ENCODE measurements around the gene LGALS3.

LGALS3 gene

GRCh38 chr14:55180006-55180405, 51.0 kb downstream of the LGALS3 start:
- CTCF ChIA-PET: no interaction called here
- TF ChIP-seq YY2 (tag by site-specific recombination; IDR thresholded peaks at IDR 0.05) (no peak), ZNF221 (tag by site-specific recombination; IDR thresholded peaks at IDR 0.05; ENCODE audit: borderline replicate concordance) (no peak), ZBTB49 (tag by site-specific recombination; IDR thresholded peaks at IDR 0.05; ENCODE audit: low read depth) (no peak), ZNF2 (tag by site-specific recombination; IDR thresholded peaks at IDR 0.05) (no peak), ZNF624 (tag by site-specific recombination; IDR thresholded peaks at IDR 0.05) (no peak), ZNF341 (tag by site-specific recombination; IDR thresholded peaks at IDR 0.05; ENCODE audit: low read depth) (no peak)
- no peaks in the 10 kb centered on the region for H3K4me1 ChIP-seq (ENCODE audit: control insufficient read depth, insufficient read depth, low read length)
- H3K4me3 ChIP-seq (ENCODE audit: low read depth, low read length): no peak overlapping the region
- no peaks in the 10 kb centered on the region for H3K9me3 ChIP-seq (ENCODE audit: control insufficient read depth, insufficient read depth, low read depth, low read length)
- peaks cover 85 to 87% of the 10 kb centered on the region in 2 experiments for H3K36me3 ChIP-seq (ENCODE audit: control insufficient read depth in 2 of 2, insufficient read depth in 1 of 2, low read length in 2 of 2)
- H3K27ac ChIP-seq (ENCODE audit: extremely low read depth, low read depth, low read length): no peak overlapping the region
- POLR2A ChIA-PET: interaction anchor here (2.4 kb wide), 1 partner anchor 11 kb away, joined by 6 read pairs; the partner anchor contains the start of gene DLGAP5

- TF ChIP-seq, protein P1, sequence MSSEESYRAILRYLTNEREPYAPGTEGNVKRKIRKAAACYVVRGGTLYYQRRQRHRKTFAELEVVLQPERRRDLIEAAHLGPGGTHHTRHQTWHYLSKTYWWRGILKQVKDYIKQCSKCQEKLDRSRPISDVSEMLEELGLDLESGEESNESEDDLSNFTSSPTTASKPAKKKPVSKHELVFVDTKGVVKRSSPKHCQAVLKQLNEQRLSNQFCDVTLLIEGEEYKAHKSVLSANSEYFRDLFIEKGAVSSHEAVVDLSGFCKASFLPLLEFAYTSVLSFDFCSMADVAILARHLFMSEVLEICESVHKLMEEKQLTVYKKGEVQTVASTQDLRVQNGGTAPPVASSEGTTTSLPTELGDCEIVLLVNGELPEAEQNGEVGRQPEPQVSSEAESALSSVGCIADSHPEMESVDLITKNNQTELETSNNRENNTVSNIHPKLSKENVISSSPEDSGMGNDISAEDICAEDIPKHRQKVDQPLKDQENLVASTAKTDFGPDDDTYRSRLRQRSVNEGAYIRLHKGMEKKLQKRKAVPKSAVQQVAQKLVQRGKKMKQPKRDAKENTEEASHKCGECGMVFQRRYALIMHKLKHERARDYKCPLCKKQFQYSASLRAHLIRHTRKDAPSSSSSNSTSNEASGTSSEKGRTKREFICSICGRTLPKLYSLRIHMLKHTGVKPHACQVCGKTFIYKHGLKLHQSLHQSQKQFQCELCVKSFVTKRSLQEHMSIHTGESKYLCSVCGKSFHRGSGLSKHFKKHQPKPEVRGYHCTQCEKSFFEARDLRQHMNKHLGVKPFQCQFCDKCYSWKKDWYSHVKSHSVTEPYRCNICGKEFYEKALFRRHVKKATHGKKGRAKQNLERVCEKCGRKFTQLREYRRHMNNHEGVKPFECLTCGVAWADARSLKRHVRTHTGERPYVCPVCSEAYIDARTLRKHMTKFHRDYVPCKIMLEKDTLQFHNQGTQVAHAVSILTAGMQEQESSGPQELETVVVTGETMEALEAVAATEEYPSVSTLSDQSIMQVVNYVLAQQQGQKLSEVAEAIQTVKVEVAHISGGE (tag by site-specific recombination; conservative IDR thresholded peaks at IDR 0.05; ENCODE audit: low read depth): no peak
- TF ChIP-seq ZNF433 (tag by site-specific recombination; IDR thresholded peaks at IDR 0.05; ENCODE audit: low read depth): no peak
- no peak for TF ChIP-seq PRDM2 (tag by site-specific recombination; IDR thresholded peaks at IDR 0.05; ENCODE audit: borderline replicate concordance)
- TF ChIP-seq SP3 (tag by site-specific recombination; IDR thresholded peaks at IDR 0.05): no peak
- TF ChIP-seq HOXA7 (CRISPR knock-in tag; IDR thresholded peaks at IDR 0.05; ENCODE audit: borderline replicate concordance): no peak
- TF ChIP-seq KLF8 (tag by site-specific recombination; IDR thresholded peaks at IDR 0.05): no peak
- no peak for TF ChIP-seq ZNF585B (tag by site-specific recombination; IDR thresholded peaks at IDR 0.05)
- TF ChIP-seq ZNF610 (tag by site-specific recombination; IDR thresholded peaks at IDR 0.05; ENCODE audit: borderline replicate concordance): no peak
- TF ChIP-seq ZNF785 (tag by site-specific recombination; IDR thresholded peaks at IDR 0.05): no peak
- TF ChIP-seq SCRT1 (tag by site-specific recombination; IDR thresholded peaks at IDR 0.05; ENCODE audit: borderline replicate concordance): no peak
- TF ChIP-seq TCF7L2 (IDR thresholded peaks at IDR 0.05; ENCODE audit: borderline replicate concordance, low read depth, low read length): no peak
- no peak for TF ChIP-seq ZNF510 (tag by site-specific recombination; IDR thresholded peaks at IDR 0.05; ENCODE audit: insufficient replicate concordance)
- TF ChIP-seq ZNF132 (tag by site-specific recombination; IDR thresholded peaks at IDR 0.05; ENCODE audit: borderline replicate concordance): no peak
- no peak for TF ChIP-seq ZNF514 (tag by site-specific recombination; IDR thresholded peaks at IDR 0.05)
- TF ChIP-seq ZNF561 (tag by site-specific recombination; IDR thresholded peaks at IDR 0.05; ENCODE audit: borderline replicate concordance): no peak
- TF ChIP-seq ZNF140 (tag by site-specific recombination; IDR thresholded peaks at IDR 0.05): no peak
- TF ChIP-seq ZNF544 (tag by site-specific recombination; IDR thresholded peaks at IDR 0.05): no peak
- no peak for TF ChIP-seq SP7 (tag by site-specific recombination; IDR thresholded peaks at IDR 0.05)
- POLR2A ChIA-PET: interaction anchor here (2.4 kb wide), 1 partner anchor 11 kb away, joined by 6 read pairs; the partner anchor contains the start of gene DLGAP5
- H3K36me3 ChIP-seq (ENCODE audit: control insufficient read depth in 2 of 2, insufficient read depth in 1 of 2, low read length in 2 of 2): peaks cover 83% of the 10 kb centered on the region in 2 experiments
- H3K4me1 ChIP-seq (ENCODE audit: control insufficient read depth, insufficient read depth, low read length): no peaks in the 10 kb centered on the region
- no peaks in the 10 kb centered on the region for H3K9me3 ChIP-seq (ENCODE audit: control insufficient read depth, insufficient read depth, low read depth, low read length)
- H3K27ac ChIP-seq (ENCODE audit: extremely low read depth, low read depth, low read length): no peak overlapping the region
- CTCF ChIA-PET: no interaction called here
- H3K4me3 ChIP-seq (ENCODE audit: low read depth, low read length): no peak overlapping the region
Measured at GRCh38 chr14:55180434-55180833, 51.4 kb downstream of the LGALS3 start.

All from HEK293 (cell line).